Measurements from ENCODE around the gene CCDC97. TPM values are rescaled to one million over a fixed set of nuclear protein-coding genes. Genes with fewer than 3 reads are reported as not detected.

Gene CCDC97
- total RNA-seq, 1 experiment from 2014 or later, result 39.4 TPM

- Histone ChIP-seq H3K9ac (ENCODE audit: extremely low read depth, insufficient read length, low read length) (no peak overlapping the region), H2BK20ac (ENCODE audit: low read depth, low read length, poor library complexity, severe bottlenecking) (no peak overlapping the region), H4K91ac (ENCODE audit: insufficient read length, low read depth, low read length) (no peak overlapping the region), H3K4me1 (ENCODE audit: insufficient read depth, low read length) (no peaks in the 10 kb centered on the region), H4K20me1 (ENCODE audit: control insufficient read depth, insufficient read depth, insufficient read length) (no peaks in the 10 kb centered on the region), H3K14ac (ENCODE audit: insufficient read depth, low read length) (no peak overlapping the region), H4K8ac (replicated peaks; ENCODE audit: insufficient read length, low read depth, low read length) (no peak overlapping the region), H2BK15ac (ENCODE audit: low read depth, low read length) (no peak overlapping the region), H3K9me3 (ENCODE audit: control insufficient read depth, low read depth, low read length) (no peaks in the 10 kb centered on the region), H3K23ac (ENCODE audit: insufficient read length, low read depth, low read length) (no peak overlapping the region), H2BK120ac (ENCODE audit: low read depth, low read length, poor library complexity, severe bottlenecking) (no peak overlapping the region), H2BK5ac (ENCODE audit: insufficient read length, low read length) (no peak overlapping the region), H2AFZ (ENCODE audit: low read length) (no peak overlapping the region), H3K56ac (ENCODE audit: insufficient read length, low read depth, low read length) (no peak overlapping the region), H3K23me2 (ENCODE audit: insufficient read length, low read depth, low read length, poor library complexity, severe bottlenecking) (no peaks in the 10 kb centered on the region), H3K79me2 (ENCODE audit: insufficient read depth, low read length) (no peaks in the 10 kb centered on the region), H3K27me3 (ENCODE audit: insufficient read depth, low read length) (no peaks in the 10 kb centered on the region; the same call in 1 of the 2 replicates), H2BK12ac (ENCODE audit: insufficient read length, low read depth, low read length) (no peak overlapping the region), H3K79me1 (ENCODE audit: insufficient read depth, low read depth, low read length, poor library complexity, severe bottlenecking) (no peaks in the 10 kb centered on the region), H2AK5ac (ENCODE audit: insufficient read length, low read length) (no peak overlapping the region), H3K4ac (ENCODE audit: low read depth, low read length) (no peak overlapping the region), H3K4me2 (ENCODE audit: insufficient read depth, insufficient read length, low read length) (no peak overlapping the region), H3T11ph (ENCODE audit: low read length) (no peak overlapping the region), H3K27ac (ENCODE audit: insufficient read length, low read depth, low read length) (no peak overlapping the region), H4K5ac (ENCODE audit: insufficient read length, low read depth, low read length) (no peak overlapping the region), H3K18ac (ENCODE audit: insufficient read length, low read depth, low read length) (no peak overlapping the region)
- Mint-ChIP-seq H3K27ac (peak overlapping the region in 1 of 3 experiments; percentile 49; a peak in 1 of 7 replicates), H3K36me3 (ENCODE audit: insufficient read depth in 1 of 3, low read depth in 3 of 3) (peaks cover 71 to 100% (median 97%) of the 10 kb centered on the region in 3 experiments), H3K9me3 (no peaks in the 10 kb centered on the region), H3K4me1 (no peaks in the 10 kb centered on the region), H3K4me3 (no peak overlapping the region), H3K27me3 (ENCODE audit: low read depth) (no peaks in the 10 kb centered on the region)
- no peak for DNase-seq
- no peak for TF ChIP-seq CTCF (conservative IDR thresholded peaks at IDR 0.05)
- no CpG with 5 or more reads among the region's 6 CpGs for WGBS (ENCODE audit: extremely low coverage, insufficient read length, low lambda C conversion rate)
These were observed 9.4 kb upstream of the CCDC97 start for GRCh38 chr19:41300555-41300954.

Measured in H9 (cell line).